KMS-11 (cell line): Measurements from ENCODE around the gene MSH3.

Experiments
- H2AFZ ChIP-seq: fragments of 200-600 bp; sonication (generic); 2 replicates; pipeline ENCODE4 v1.6.1; 2016; ENCODE audit warnings: antibody characterized with exemption, mixed run types, low read depth
- H3K27ac ChIP-seq: fragments of 200-600 bp; sonication (generic); 2 replicates; pipeline ENCODE4 v1.6.1; 2016; ENCODE audit warnings: mild to moderate bottlenecking, mixed run types
- H3K27me3 ChIP-seq: fragments of 200-600 bp; sonication (generic); 2 replicates; pipeline ENCODE4 v1.6.1; 2017; ENCODE audit warnings: mild to moderate bottlenecking, low read depth, mixed run types, moderate library complexity; ENCODE audit not compliant: insufficient read depth
- H3K36me3 ChIP-seq: fragments of 200-600 bp; sonication (generic); 2 replicates; pipeline ENCODE4 v1.6.1; 2017; ENCODE audit warnings: mild to moderate bottlenecking, mixed run types; ENCODE audit not compliant: insufficient read depth
- H3K4me1 ChIP-seq: fragments of 200-600 bp; sonication (generic); 2 replicates; pipeline ENCODE4 v1.6.1; 2016; ENCODE audit warnings: mild to moderate bottlenecking, low read depth, mixed run types; ENCODE audit not compliant: poor library complexity, severe bottlenecking
- H3K4me2 ChIP-seq: fragments of 200-600 bp; sonication (generic); 2 replicates; pipeline ENCODE4 v1.7.0; 2016; ENCODE audit warnings: mild to moderate bottlenecking, mixed run types
- H3K4me3 ChIP-seq: fragments of 200-600 bp; sonication (generic); IDR thresholded peaks from 2 replicates; pipeline ENCODE4 v1.6.1; 2017; ENCODE audit warnings: low read depth, low read length, mixed read lengths; ENCODE audit not compliant: insufficient read depth
- H3K79me2 ChIP-seq: fragments of 200-600 bp; sonication (generic); 2 replicates; pipeline ENCODE4 v1.6.1; 2016; ENCODE audit warnings: low read depth, mixed run types; ENCODE audit not compliant: insufficient read depth
- H3K9ac ChIP-seq: fragments of 200-600 bp; sonication (generic); 2 replicates; pipeline ENCODE4 v1.6.1; 2016; ENCODE audit warnings: mild to moderate bottlenecking, mixed run types
- H4K20me1 ChIP-seq: fragments of 200-600 bp; sonication (generic); 2 replicates; pipeline ENCODE4 v1.6.1; 2016; ENCODE audit warnings: mild to moderate bottlenecking, mixed run types; ENCODE audit not compliant: insufficient read depth
- TF ChIP-seq, protein P1 (sequence below): fragments of 200-600 bp; sonication (generic); conservative IDR thresholded peaks from 2 replicates; pipeline ENCODE4 v1.6.1; 2017; ENCODE audit warnings: low read depth, mild to moderate bottlenecking, antibody characterized with exemption, low read length, moderate library complexity, mixed read lengths

Gene MSH3

DNA sequence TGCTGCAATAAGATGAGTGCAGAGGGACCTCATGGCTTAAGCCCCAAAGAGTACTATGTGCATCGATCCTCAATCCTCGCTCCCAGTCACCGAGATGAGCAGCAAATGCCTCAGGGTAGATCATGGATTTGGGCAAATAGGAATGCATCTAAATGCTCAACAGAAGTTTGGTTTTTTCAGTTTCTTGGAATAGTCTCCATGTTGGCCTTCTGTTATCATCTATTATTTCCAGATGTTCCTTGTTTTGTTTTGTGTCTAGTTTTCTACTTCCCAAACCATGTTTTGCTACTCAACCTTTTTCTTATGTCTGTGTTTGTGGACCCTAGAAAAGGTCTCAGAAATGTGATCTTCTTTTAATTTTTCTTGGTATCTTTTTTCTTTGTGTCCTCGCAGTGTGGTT is 262.2 kb downstream of the MSH3 start:
- Histone ChIP-seq H3K27ac (no peak overlapping the region), H3K9ac (no peak overlapping the region), H3K4me1 (no peaks in the 10 kb centered on the region), H2AFZ (no peak overlapping the region), H3K4me3 (no peak overlapping the region), H3K27me3 (no peaks in the 10 kb centered on the region), H3K36me3 (no peaks in the 10 kb centered on the region), H3K79me2 (no peaks in the 10 kb centered on the region), H4K20me1 (no peaks in the 10 kb centered on the region), H3K4me2 (no peak overlapping the region)
- TF ChIP-seq, protein P1, sequence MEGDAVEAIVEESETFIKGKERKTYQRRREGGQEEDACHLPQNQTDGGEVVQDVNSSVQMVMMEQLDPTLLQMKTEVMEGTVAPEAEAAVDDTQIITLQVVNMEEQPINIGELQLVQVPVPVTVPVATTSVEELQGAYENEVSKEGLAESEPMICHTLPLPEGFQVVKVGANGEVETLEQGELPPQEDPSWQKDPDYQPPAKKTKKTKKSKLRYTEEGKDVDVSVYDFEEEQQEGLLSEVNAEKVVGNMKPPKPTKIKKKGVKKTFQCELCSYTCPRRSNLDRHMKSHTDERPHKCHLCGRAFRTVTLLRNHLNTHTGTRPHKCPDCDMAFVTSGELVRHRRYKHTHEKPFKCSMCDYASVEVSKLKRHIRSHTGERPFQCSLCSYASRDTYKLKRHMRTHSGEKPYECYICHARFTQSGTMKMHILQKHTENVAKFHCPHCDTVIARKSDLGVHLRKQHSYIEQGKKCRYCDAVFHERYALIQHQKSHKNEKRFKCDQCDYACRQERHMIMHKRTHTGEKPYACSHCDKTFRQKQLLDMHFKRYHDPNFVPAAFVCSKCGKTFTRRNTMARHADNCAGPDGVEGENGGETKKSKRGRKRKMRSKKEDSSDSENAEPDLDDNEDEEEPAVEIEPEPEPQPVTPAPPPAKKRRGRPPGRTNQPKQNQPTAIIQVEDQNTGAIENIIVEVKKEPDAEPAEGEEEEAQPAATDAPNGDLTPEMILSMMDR = no peak

DNA sequence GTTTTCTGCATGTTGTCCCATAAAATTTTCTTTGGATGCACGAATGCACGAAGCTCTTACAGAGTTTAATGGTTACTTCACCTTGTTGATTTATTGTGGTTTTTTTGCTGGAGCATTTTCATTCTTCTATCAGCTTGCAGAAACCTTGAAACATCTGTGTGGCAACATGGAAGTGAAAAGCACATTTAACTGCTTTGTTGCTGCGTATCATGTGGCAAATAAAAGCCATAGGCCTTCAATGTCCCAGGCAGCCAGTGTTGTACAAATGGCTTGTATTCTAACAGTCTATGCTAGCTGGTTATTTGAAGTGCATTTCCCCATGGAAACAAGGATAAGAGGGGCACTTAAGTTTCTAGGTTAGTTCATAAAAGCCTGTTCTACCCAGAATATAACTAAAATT is 263.2 kb downstream of the MSH3 start:
- no peak overlapping the region for H3K9ac ChIP-seq
- no peaks in the 10 kb centered on the region for H3K36me3 ChIP-seq
- no peak overlapping the region for H3K4me3 ChIP-seq
- H4K20me1 ChIP-seq = no peaks in the 10 kb centered on the region
- H2AFZ ChIP-seq = no peak overlapping the region
- no peaks in the 10 kb centered on the region for H3K79me2 ChIP-seq
- H3K27ac ChIP-seq = no peak overlapping the region
- no peaks in the 10 kb centered on the region for H3K4me1 ChIP-seq
- no peaks in the 10 kb centered on the region for H3K27me3 ChIP-seq
- TF ChIP-seq, protein P1 = no peak
- no peak overlapping the region for H3K4me2 ChIP-seq

DNA sequence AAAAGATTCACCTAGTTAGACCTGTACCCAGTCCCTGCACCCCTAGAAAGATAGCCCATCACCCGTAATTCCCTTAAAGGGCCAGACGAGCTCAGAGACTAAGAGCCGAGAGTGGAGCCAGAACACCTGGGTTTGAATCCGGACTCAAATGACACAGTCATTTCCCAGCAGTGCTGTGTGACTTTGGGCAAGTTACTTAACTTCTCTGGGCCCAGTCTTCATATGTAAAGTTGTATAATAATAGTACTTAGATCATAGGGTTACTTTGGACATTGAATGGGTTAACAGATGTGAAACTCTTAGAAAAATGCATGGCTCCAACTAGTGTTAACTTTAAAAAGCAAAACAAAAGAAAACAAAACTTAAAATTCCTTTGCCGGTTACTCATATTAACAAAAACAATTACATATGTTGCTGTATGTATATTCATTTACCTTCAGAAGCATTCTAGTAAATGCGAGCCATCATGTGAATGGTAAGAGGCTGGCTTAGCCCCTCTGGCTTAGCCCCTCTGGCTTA is 265.3 kb downstream of the MSH3 start:
- H3K27me3 ChIP-seq = no peaks in the 10 kb centered on the region
- no peak overlapping the region for H2AFZ ChIP-seq
- TF ChIP-seq, protein P1 = no peak
- H3K4me1 ChIP-seq = no peaks in the 10 kb centered on the region
- H3K9ac ChIP-seq = no peak overlapping the region
- H4K20me1 ChIP-seq = no peaks in the 10 kb centered on the region
- no peak overlapping the region for H3K4me2 ChIP-seq
- no peaks in the 10 kb centered on the region for H3K79me2 ChIP-seq
- no peak overlapping the region for H3K4me3 ChIP-seq
- no peaks in the 10 kb centered on the region for H3K36me3 ChIP-seq
- no peak overlapping the region for H3K27ac ChIP-seq

DNA sequence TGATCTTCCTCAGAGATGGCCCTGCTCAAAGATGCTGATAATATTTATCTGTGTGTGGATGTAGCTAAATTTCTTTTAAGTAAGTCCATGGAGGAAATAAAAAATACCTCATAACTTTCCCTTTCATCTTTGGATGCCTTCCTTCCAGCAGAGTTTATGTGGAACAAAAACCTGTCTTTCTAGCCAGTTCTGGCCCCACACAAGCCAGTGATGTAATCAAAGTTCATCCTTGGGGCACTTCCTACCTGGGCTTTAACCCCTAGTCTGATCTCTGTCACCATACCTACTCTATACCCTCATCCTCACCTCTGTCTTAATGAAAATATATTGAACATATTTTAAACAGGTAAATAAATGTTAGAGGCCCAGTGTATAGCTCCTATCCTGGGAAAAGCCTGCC is 265.9 kb downstream of the MSH3 start:
- H3K27ac ChIP-seq = no peak overlapping the region
- H3K79me2 ChIP-seq = no peaks in the 10 kb centered on the region
- no peaks in the 10 kb centered on the region for H4K20me1 ChIP-seq
- no peaks in the 10 kb centered on the region for H3K36me3 ChIP-seq
- H2AFZ ChIP-seq = no peak overlapping the region
- H3K27me3 ChIP-seq = no peaks in the 10 kb centered on the region
- H3K4me1 ChIP-seq = no peaks in the 10 kb centered on the region
- no peak overlapping the region for H3K4me3 ChIP-seq
- H3K4me2 ChIP-seq = no peak overlapping the region
- TF ChIP-seq, protein P1 = no peak
- H3K9ac ChIP-seq = no peak overlapping the region
